ENCODE data around the gene CDH4.

The CDH4 gene

DNA sequence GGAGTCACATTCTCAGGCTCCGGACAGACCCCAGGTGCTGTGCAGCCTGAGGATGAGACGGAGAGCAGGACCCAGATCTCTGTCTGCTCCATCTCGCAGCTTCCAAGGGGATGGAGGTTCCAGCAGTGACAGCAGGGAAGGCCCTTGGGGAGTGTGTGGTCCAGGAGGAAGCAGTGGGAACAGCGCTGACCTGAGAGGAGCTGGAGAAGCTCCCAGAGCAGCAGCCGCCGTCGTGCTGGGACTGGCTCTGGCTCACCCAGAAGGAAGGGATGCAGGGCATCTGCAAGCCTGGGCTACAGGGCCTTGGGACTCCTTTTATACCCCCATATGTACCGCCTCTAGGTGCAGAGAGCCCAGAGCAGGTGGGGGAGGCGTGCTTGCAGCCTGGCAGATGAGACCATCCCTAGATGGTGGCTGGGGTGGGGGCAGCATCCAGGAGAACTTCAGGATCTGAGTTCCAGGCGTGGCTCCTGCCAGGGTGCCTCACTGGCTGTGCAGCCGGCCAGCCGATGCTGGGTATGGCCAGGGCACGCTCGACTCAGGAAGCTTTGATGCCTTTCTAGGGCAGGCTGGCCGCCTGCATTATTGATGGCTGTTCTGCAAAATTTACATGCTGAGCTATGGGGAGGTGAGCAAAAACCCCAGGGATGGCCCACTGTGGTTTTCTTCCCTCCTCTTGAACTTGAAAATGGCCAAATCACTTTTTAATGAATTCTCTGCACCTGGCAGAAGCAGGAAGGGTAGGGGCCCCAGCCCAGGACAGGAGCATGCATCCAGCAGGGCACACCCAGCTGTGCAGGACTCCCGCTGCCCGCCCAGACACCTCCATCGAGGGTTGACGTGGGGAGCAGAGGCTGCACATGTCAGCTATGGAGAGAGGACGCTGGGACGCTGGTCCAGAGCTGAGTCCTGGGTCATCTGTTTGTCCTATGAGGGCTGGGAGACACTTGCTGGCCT lies 634.0 kb downstream of the CDH4 start:
- H2AFZ ChIP-seq (ENCODE audit: low read depth, low read length, severe bottlenecking) = no peak overlapping the region
- no peaks in the 10 kb centered on the region for H3K36me3 ChIP-seq (ENCODE audit: low read length)
- no peaks in the 10 kb centered on the region for H3K9me2 ChIP-seq (replicated peaks; ENCODE audit: insufficient read depth, low read length)
- H4K20me1 ChIP-seq (ENCODE audit: low read depth, low read length) = no peaks in the 10 kb centered on the region
- TF ChIP-seq EZH2phosphoT487 (conservative IDR thresholded peaks at IDR 0.05; ENCODE audit: low read length) = no peak
- TF ChIP-seq, protein P1, sequence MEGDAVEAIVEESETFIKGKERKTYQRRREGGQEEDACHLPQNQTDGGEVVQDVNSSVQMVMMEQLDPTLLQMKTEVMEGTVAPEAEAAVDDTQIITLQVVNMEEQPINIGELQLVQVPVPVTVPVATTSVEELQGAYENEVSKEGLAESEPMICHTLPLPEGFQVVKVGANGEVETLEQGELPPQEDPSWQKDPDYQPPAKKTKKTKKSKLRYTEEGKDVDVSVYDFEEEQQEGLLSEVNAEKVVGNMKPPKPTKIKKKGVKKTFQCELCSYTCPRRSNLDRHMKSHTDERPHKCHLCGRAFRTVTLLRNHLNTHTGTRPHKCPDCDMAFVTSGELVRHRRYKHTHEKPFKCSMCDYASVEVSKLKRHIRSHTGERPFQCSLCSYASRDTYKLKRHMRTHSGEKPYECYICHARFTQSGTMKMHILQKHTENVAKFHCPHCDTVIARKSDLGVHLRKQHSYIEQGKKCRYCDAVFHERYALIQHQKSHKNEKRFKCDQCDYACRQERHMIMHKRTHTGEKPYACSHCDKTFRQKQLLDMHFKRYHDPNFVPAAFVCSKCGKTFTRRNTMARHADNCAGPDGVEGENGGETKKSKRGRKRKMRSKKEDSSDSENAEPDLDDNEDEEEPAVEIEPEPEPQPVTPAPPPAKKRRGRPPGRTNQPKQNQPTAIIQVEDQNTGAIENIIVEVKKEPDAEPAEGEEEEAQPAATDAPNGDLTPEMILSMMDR (IDR thresholded peaks at IDR 0.05; ENCODE audit: insufficient read depth, low read length, poor library complexity, severe bottlenecking) = no peak
- H3K4me3 ChIP-seq (ENCODE audit: insufficient read depth, low read length, poor library complexity, severe bottlenecking) = no peak overlapping the region
- H3F3A ChIP-seq (ENCODE audit: insufficient read depth) = no peaks in the 10 kb centered on the region
- H3K9ac ChIP-seq (ENCODE audit: low read length) = no peak overlapping the region
- no peak overlapping the region for H3K27ac ChIP-seq (ENCODE audit: low read depth, low read length)
- no peak overlapping the region for H3K4me2 ChIP-seq (ENCODE audit: low read depth, low read length, poor library complexity, severe bottlenecking)
- no peaks in the 10 kb centered on the region for H3K9me3 ChIP-seq (ENCODE audit: insufficient read depth, low read length)
- no peaks in the 10 kb centered on the region for H3K27me3 ChIP-seq (ENCODE audit: low read length)
- no peaks in the 10 kb centered on the region for H3K79me2 ChIP-seq (ENCODE audit: insufficient read depth, low read length)

DNA sequence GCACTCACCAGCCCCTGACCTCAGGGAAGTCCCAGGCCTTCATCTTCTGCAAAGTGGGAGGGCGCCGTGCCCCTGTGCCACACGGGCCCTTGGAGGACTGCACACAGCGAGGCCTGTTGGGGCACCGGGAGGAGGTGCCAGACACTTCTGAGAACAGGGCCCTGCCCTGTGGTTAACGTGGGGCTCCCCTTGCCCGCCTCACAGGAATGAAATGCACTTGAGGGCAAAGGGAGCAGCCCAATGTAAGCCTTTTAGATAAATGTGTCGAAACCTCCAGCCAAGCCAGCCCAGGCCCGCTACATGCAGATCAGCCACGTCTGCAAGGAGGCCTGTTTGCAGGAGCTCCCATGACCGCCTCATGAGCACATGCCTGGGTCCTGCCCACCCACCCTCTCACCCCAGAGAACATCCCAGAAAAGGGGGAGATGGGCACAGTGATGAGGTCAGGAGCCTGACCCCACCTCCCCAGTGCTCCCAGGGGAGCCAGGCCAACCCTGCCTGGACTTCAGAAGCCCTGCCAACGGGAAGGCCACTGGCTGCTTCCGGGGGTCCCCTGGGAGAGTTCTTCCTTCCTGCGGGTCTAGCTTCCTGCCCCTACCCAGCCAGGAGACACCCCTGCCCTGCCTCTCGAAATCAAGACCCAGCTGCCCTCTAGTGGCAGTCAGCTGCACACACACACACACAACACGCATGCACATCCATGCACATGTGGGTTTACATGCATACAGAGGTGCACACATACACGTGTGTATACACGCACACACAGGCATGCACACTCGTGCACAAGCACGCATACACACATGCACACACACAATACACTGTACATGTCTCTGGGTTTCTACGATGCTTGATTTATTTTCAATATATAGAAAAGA lies 634.9 kb downstream of the CDH4 start:
- H3F3A ChIP-seq (ENCODE audit: insufficient read depth) = no peaks in the 10 kb centered on the region
- H3K9me3 ChIP-seq (ENCODE audit: insufficient read depth, low read length) = no peaks in the 10 kb centered on the region
- H3K4me3 ChIP-seq (ENCODE audit: insufficient read depth, low read length, poor library complexity, severe bottlenecking) = no peak overlapping the region
- no peak overlapping the region for H3K9ac ChIP-seq (ENCODE audit: low read length)
- no peak overlapping the region for H3K4me2 ChIP-seq (ENCODE audit: low read depth, low read length, poor library complexity, severe bottlenecking)
- TF ChIP-seq EZH2phosphoT487 (conservative IDR thresholded peaks at IDR 0.05; ENCODE audit: low read length) = no peak
- TF ChIP-seq, protein P1 (IDR thresholded peaks at IDR 0.05; ENCODE audit: insufficient read depth, low read length, poor library complexity, severe bottlenecking) = peak; percentile 86
- no peaks in the 10 kb centered on the region for H3K79me2 ChIP-seq (ENCODE audit: insufficient read depth, low read length)
- no peak overlapping the region for H3K27ac ChIP-seq (ENCODE audit: low read depth, low read length)
- H2AFZ ChIP-seq (ENCODE audit: low read depth, low read length, severe bottlenecking) = no peak overlapping the region
- H4K20me1 ChIP-seq (ENCODE audit: low read depth, low read length) = no peaks in the 10 kb centered on the region
- H3K36me3 ChIP-seq (ENCODE audit: low read length) = no peaks in the 10 kb centered on the region
- H3K27me3 ChIP-seq (ENCODE audit: low read length) = no peaks in the 10 kb centered on the region
- H3K9me2 ChIP-seq (replicated peaks; ENCODE audit: insufficient read depth, low read length) = no peaks in the 10 kb centered on the region

DNA sequence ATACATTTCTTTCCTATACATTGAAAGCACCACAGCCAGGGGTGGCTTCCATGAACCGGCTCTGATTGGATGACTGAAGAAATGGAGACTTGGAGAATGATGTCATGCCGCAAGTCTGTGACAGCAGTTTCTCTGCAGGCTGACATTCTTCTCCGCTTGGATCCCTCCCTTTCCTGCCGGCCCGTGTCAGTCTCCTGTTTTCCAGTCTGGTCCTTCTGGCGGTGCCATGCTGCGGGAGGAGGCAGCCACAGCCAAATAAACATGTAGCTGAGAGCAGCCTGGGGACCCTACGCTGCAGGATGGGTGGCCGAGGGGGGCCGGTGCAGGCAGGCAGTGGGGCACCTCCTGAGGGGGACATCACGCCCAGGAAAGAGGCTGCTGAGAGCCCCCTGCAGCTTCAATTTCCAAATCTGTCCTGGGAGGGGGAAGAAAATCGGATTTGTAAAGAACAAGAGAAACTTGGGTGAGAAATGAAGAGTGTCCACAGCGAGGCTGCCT lies 635.6 kb downstream of the CDH4 start:
- TF ChIP-seq, protein P1 (IDR thresholded peaks at IDR 0.05; ENCODE audit: insufficient read depth, low read length, poor library complexity, severe bottlenecking) = no peak
- no peak for TF ChIP-seq EZH2phosphoT487 (conservative IDR thresholded peaks at IDR 0.05; ENCODE audit: low read length)
- Histone ChIP-seq H3K9me3 (ENCODE audit: insufficient read depth, low read length) (no peaks in the 10 kb centered on the region), H3K27me3 (ENCODE audit: low read length) (no peaks in the 10 kb centered on the region), H3K27ac (ENCODE audit: low read depth, low read length) (no peak overlapping the region), H3F3A (ENCODE audit: insufficient read depth) (no peaks in the 10 kb centered on the region), H3K9ac (ENCODE audit: low read length) (no peak overlapping the region), H4K20me1 (ENCODE audit: low read depth, low read length) (no peaks in the 10 kb centered on the region), H3K9me2 (replicated peaks; ENCODE audit: insufficient read depth, low read length) (no peaks in the 10 kb centered on the region), H3K4me3 (ENCODE audit: insufficient read depth, low read length, poor library complexity, severe bottlenecking) (no peak overlapping the region), H3K4me2 (ENCODE audit: low read depth, low read length, poor library complexity, severe bottlenecking) (no peak overlapping the region), H3K36me3 (ENCODE audit: low read length) (no peaks in the 10 kb centered on the region), H3K79me2 (ENCODE audit: insufficient read depth, low read length) (no peaks in the 10 kb centered on the region), H2AFZ (ENCODE audit: low read depth, low read length, severe bottlenecking) (no peak overlapping the region)
